ENCODE data around the gene FXYD7.

FXYD7 gene

GRCh38 chr19:35110974-35111373, 32.1 kb upstream of the FXYD7 start:
- no peak for DNase-seq (ENCODE audit: low read depth in 2 of 2)

GRCh38 chr19:35112995-35113688, 29.9 kb upstream of the FXYD7 start:
- DNase-seq (ENCODE audit: low read depth in 2 of 2) = no peak

GRCh38 chr19:35114353-35115176, 28.5 kb upstream of the FXYD7 start:
- peak; percentile 27 to 57 for DNase-seq (ENCODE audit: low read depth in 2 of 2)

GRCh38 chr19:35115177-35115951, 27.7 kb upstream of the FXYD7 start, which contains the start of gene FXYD3:
FXYD3 (plus strand) TSS chr19:35115823; CDS start chr19:35119377, 3,554 bp downstream.
- DNase-seq (ENCODE audit: low read depth in 2 of 2) = no peak

- no peak for DNase-seq (ENCODE audit: low read depth in 2 of 2)
Measured at GRCh38 chr19:35116072-35116801, 26.8 kb upstream of the FXYD7 start.

- no peak for DNase-seq (ENCODE audit: low read depth in 2 of 2)
Measured at GRCh38 chr19:35117116-35117515, 25.9 kb upstream of the FXYD7 start.

- no peak for DNase-seq (ENCODE audit: low read depth in 2 of 2)
Measured at GRCh38 chr19:35117799-35118198, 25.3 kb upstream of the FXYD7 start.

GRCh38 chr19:35118268-35119020, 24.6 kb upstream of the FXYD7 start:
- no peak for DNase-seq (ENCODE audit: low read depth in 2 of 2)

- DNase-seq (ENCODE audit: low read depth in 2 of 2) = no peak
Measured at GRCh38 chr19:35119091-35119490, 24.0 kb upstream of the FXYD7 start.

- no peak for DNase-seq (ENCODE audit: low read depth in 2 of 2)
Measured at GRCh38 chr19:35119578-35120155, 23.4 kb upstream of the FXYD7 start.

GRCh38 chr19:35120492-35120891, 22.6 kb upstream of the FXYD7 start:
- no peak for DNase-seq (ENCODE audit: low read depth in 2 of 2)

- no peak for DNase-seq (ENCODE audit: low read depth in 2 of 2)
Measured at GRCh38 chr19:35120898-35121297, 22.2 kb upstream of the FXYD7 start.

GRCh38 chr19:35122687-35123551, 20.1 kb upstream of the FXYD7 start:
- no peak for DNase-seq (ENCODE audit: low read depth in 2 of 2)

GRCh38 chr19:35123573-35123972, 19.5 kb upstream of the FXYD7 start:
- no peak for DNase-seq (ENCODE audit: low read depth in 2 of 2)

GRCh38 chr19:35124098-35125060, 18.7 kb upstream of the FXYD7 start:
- peak; percentile 67 to 76 for DNase-seq (ENCODE audit: low read depth in 2 of 2)

GRCh38 chr19:35125270-35125717, 17.8 kb upstream of the FXYD7 start:
- DNase-seq (ENCODE audit: low read depth in 2 of 2) = no peak

GRCh38 chr19:35125749-35126623, 17.1 kb upstream of the FXYD7 start:
- DNase-seq (ENCODE audit: low read depth in 2 of 2) = no peak

All from stimulated activated CD4-positive, alpha-beta T cell treated with anti-CD3 and anti-CD28 coated beads, Interleukin-1b, Interleukin-23, amount 100 ng/mL, for 1 hour (primary cell).